Keratinocyte (primary cell): Measurements from ENCODE around the gene GCHFR.

Source experiments
- CTCF ChIP-seq, 3 experiments: IDR thresholded peaks in 1 of 3; conservative IDR thresholded peaks in 1 of 3; optimal IDR thresholded peaks in 1 of 3; 2 replicates in 2 of 3; 3 replicates in 1 of 3; pipeline versions ENCODE3 to v1.5.1; 2011; ENCODE audit warnings: low read length in 3 of 3, mild to moderate bottlenecking in 3 of 3, moderate library complexity in 2 of 3, control low read depth in 1 of 3, inconsistent platforms in 1 of 3; ENCODE audit not compliant: insufficient read depth in 2 of 3; ENCODE audit errors: extremely low read depth in 1 of 3
- EZH2 ChIP-seq: IDR thresholded peaks from one replicate; pipeline ENCODE4 v1.6.1; 2012; ENCODE audit warnings: inconsistent platforms, mild to moderate bottlenecking, low read length, moderate library complexity

- TF ChIP-seq CTCF (optimal IDR thresholded peaks at IDR 0.05 in 1 of 3, IDR thresholded peaks at IDR 0.05 in 1 of 3, conservative IDR thresholded peaks at IDR 0.05 in 1 of 3; ENCODE audit: extremely low read depth in 1 of 3, insufficient read depth in 2 of 3, low read length in 3 of 3) (no peak), EZH2 (no peak)
Observed at GRCh38 chr15:40722934-40723333, 40.9 kb upstream of the GCHFR start.
